K562 (cell line): ENCODE measurements around the gene CCDC9. TPM values are rescaled to one million over a fixed set of nuclear protein-coding genes. Genes with fewer than 3 reads are reported as not detected.

Experiments
- ARID1B ChIP-seq: fragments of 450-650 bp; IDR thresholded peaks from 2 replicates; pipeline ENCODE4 v1.6.1; 2016; ENCODE audit warnings: antibody characterized with exemption, mild to moderate bottlenecking, inconsistent platforms
- BRD9 ChIP-seq: fragments of 450-650 bp; IDR thresholded peaks from 2 replicates; pipeline ENCODE4 v1.6.1; 2018; ENCODE audit warnings: low read depth; ENCODE audit not compliant: partially characterized antibody
- CBFA2T2 ChIP-seq: fragments of 450-650 bp; conservative IDR thresholded peaks from 2 replicates; pipeline ENCODE4 v1.6.1; 2017; ENCODE audit warnings: mild to moderate bottlenecking
- CBFB ChIP-seq: sonication (generic); formaldehyde crosslinking; IDR thresholded peaks from 2 replicates; pipeline ENCODE4 v1.4.0; 2020; ENCODE audit warnings: mild to moderate bottlenecking, missing genetic modification reagents
- CUX1 ChIP-seq: fragments of 200-800 bp; sonication (Bioruptor generic); IDR thresholded peaks from 2 replicates; pipeline ENCODE4 v1.6.1; 2016; ENCODE audit warnings: missing genetic modification characterization, missing compliant biosample characterization
- GATA2 ChIP-seq: sonication (generic); formaldehyde crosslinking; IDR thresholded peaks from 2 replicates; pipeline ENCODE4 v1.4.0; 2020; ENCODE audit warnings: mild to moderate bottlenecking, missing genetic modification reagents
- HLTF ChIP-seq: fragments of 450-650 bp; IDR thresholded peaks from 2 replicates; pipeline ENCODE4 v1.6.1; 2016
- JUN ChIP-seq, 2 experiments: sonication (generic) in 1 of 2; formaldehyde crosslinking in 1 of 2; IDR thresholded peaks; 2 replicates each; pipeline versions ENCODE4 v1.6.1 to v1.8.0; 2012 to 2022; ENCODE audit warnings: borderline replicate concordance in 2 of 2, mild to moderate bottlenecking in 2 of 2, improper control_type of control experiment in 1 of 2, low read depth in 1 of 2, low read length in 1 of 2, missing genetic modification reagents in 1 of 2
- KLF13 ChIP-seq: fragments of 450-650 bp; IDR thresholded peaks from 2 replicates; pipeline ENCODE4 v1.6.1; 2016; ENCODE audit warnings: missing genetic modification characterization, low read depth, mild to moderate bottlenecking, missing compliant biosample characterization, moderate library complexity, borderline replicate concordance
- KLF6 ChIP-seq: fragments of 250-450 bp; sonication (Bioruptor Pico); IDR thresholded peaks from 2 replicates; pipeline ENCODE4 v1.4.0; 2020; ENCODE audit warnings: mild to moderate bottlenecking, moderate library complexity, borderline replicate concordance
- MLLT1 ChIP-seq, 2 experiments: fragments of 450-650 bp; IDR thresholded peaks; 2 replicates each; pipeline ENCODE4 v1.6.1; 2016
- MTA3 ChIP-seq: fragments of 450-650 bp; formaldehyde crosslinking; IDR thresholded peaks from 2 replicates; pipeline ENCODE4 v1.6.1; 2017; ENCODE audit warnings: mild to moderate bottlenecking, borderline replicate concordance
- PTRF ChIP-seq: fragments of 450-650 bp; IDR thresholded peaks from 2 replicates; pipeline ENCODE4 v1.6.1; 2016; ENCODE audit warnings: mild to moderate bottlenecking, missing genetic modification characterization, missing compliant biosample characterization
- SAP30 ChIP-seq: fragments of 200-600 bp; sonication (generic); IDR thresholded peaks from 2 replicates; pipeline ENCODE4 v1.6.1; 2012; ENCODE audit warnings: borderline replicate concordance, low read depth, mild to moderate bottlenecking, moderate library complexity, low read length, control low read depth, inconsistent platforms; ENCODE audit not compliant: insufficient read depth, poor library complexity, severe bottlenecking
- SMARCE1 ChIP-seq: fragments of 450-650 bp; IDR thresholded peaks from 2 replicates; pipeline ENCODE4 v1.7.1; 2016; ENCODE audit warnings: mild to moderate bottlenecking
- SUPT5H ChIP-seq: fragments of 450-650 bp; IDR thresholded peaks from 2 replicates; pipeline ENCODE4 v1.6.1; 2016
- TRIM28 ChIP-seq: fragments of 450-650 bp; IDR thresholded peaks from 2 replicates; pipeline ENCODE4 v1.6.1; 2017
- ZFX ChIP-seq: sonication (generic); formaldehyde crosslinking; IDR thresholded peaks from 2 replicates; pipeline ENCODE4 v1.8.0; 2022; ENCODE audit warnings: mild to moderate bottlenecking, missing genetic modification reagents, moderate library complexity
- ZNF175 ChIP-seq: fragments of 200-800 bp; sonication (Bioruptor generic); IDR thresholded peaks from 2 replicates; pipeline ENCODE4 v1.6.1; 2016; ENCODE audit warnings: low read depth, mild to moderate bottlenecking, missing genetic modification characterization, missing compliant biosample characterization
- polyA plus RNA-seq, 8 experiments: library from polyadenylated mRNA; depleted of rRNA in 4 of 8; stranded (reverse) in 5 of 8; unstranded in 3 of 8; fragments of >200 nt; fragmentation: Nextera tagmentation in 2 of 8; fragmentation: Illumina TruSeq in 1 of 8; extraction: Ambion mirVana in 2 of 8; extraction: Trizol in 1 of 8; gene quantifications; 2 replicates each; pipeline versions ENCODE4 v1.2.1 to v1.2.3, GENCODE V29; 2011 to 2014; ENCODE audit warnings: inconsistent platforms in 1 of 8, missing spikeins in 1 of 8
- total RNA-seq, 7 experiments: library from RNA; depleted of rRNA in 6 of 7; stranded (reverse); fragments of >200 nt in 6 of 7; fragmentation: Illumina TruSeq in 2 of 7; extraction: Trizol in 2 of 7; gene quantifications; 2 replicates each; pipeline versions ENCODE4 v1.2.1 to v1.2.3, GENCODE V29; 2011 to 2021; ENCODE audit warnings: low replicate concordance in 1 of 7
- TF ChIP-seq, protein P1 (sequence below): fragments of 450-650 bp; IDR thresholded peaks from 2 replicates; pipeline ENCODE4 v1.7.0; 2016; ENCODE audit warnings: borderline replicate concordance

Gene CCDC9
- total and polyA plus RNA-seq, 9 of the 15 experiments (the other 6 are each of a cell fraction or from before 2014, with no cell fraction given): 0.23 to 38.6 (median 8.4) TPM

DNA sequence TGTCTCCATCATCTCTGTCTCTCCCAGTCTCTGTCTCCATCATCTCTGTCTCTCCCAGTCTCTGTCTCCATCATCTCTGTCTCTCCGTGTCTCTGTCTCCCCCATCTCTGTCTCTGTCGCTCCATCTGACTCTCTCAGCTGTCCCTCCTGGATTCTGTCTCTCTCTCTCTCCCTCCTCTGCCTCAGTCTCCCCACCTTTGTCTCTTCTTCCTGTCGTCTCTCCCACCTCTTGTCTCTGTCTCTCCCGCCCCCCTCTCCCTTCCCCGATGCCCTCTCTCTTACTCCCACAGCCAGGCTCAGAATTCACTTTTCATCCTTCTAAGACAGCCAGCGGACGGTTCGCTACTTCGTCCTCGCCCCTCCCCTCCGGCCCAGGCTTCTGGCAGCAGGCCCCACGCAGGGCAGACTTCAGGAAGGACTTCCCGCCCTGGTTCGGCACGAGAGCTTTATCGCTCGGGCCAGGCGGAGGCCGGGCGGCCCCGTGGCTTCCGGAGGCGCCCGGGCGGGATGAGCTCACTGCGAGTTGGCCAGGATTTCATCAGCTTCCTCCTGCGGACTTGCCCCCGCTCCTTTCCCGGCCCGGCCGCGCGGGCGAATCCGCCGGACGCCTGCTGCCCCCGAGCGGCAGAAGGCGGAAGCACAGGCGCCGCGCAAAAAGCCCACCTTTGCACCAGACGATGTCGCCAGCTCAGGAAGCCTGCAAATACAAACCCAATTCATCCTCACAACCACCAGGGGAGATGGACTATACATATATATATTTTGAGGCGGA lies 12.4 kb upstream of the CCDC9 start (continued):
- peak; percentile 95 for TF ChIP-seq MLLT1 (IDR thresholded peaks at IDR 0.05)
- TF ChIP-seq GATA2 (CRISPR knock-in tag): peak; percentile 80
- no peak for TF ChIP-seq CUX1 (CRISPR knock-in tag)
- TF ChIP-seq JUN (IDR thresholded peaks at IDR 0.05; ENCODE audit: borderline replicate concordance, low read depth, low read length): peak; percentile 100
- peak; percentile 100 for TF ChIP-seq JUN (CRISPR knock-in tag; IDR thresholded peaks at IDR 0.05; ENCODE audit: borderline replicate concordance)
- TF ChIP-seq CBFB (CRISPR knock-in tag): peak; percentile 76; the same call in 1 of the 2 replicates
- TF ChIP-seq BRD9: peak; percentile 87
- peak; percentile 74 for TF ChIP-seq ZFX
- TF ChIP-seq, protein P1, sequence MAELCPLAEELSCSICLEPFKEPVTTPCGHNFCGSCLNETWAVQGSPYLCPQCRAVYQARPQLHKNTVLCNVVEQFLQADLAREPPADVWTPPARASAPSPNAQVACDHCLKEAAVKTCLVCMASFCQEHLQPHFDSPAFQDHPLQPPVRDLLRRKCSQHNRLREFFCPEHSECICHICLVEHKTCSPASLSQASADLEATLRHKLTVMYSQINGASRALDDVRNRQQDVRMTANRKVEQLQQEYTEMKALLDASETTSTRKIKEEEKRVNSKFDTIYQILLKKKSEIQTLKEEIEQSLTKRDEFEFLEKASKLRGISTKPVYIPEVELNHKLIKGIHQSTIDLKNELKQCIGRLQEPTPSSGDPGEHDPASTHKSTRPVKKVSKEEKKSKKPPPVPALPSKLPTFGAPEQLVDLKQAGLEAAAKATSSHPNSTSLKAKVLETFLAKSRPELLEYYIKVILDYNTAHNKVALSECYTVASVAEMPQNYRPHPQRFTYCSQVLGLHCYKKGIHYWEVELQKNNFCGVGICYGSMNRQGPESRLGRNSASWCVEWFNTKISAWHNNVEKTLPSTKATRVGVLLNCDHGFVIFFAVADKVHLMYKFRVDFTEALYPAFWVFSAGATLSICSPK: peak; percentile 97
- peak; percentile 55 for TF ChIP-seq KLF13 (tag)
- TF ChIP-seq SAP30: no peak
- peak; percentile 7; the same call in 1 of the 2 replicates for TF ChIP-seq KLF6 (CRISPR knock-in tag)
- TF ChIP-seq ARID1B: peak; percentile 98
- TF ChIP-seq SMARCE1: peak; percentile 87
- peak; percentile 97 for TF ChIP-seq HLTF
- TF ChIP-seq TRIM28: no peak; the same call in 1 of the 2 replicates
- TF ChIP-seq PTRF (tag): no peak
- TF ChIP-seq MTA3: peak; percentile 85
- peak; percentile 94 for TF ChIP-seq ZNF175 (CRISPR knock-in tag)
- TF ChIP-seq SUPT5H: peak; percentile 82
- TF ChIP-seq CBFA2T2: peak; percentile 84
